H7 (cell line): ENCODE data around the gene KCNJ6. TPM values are rescaled to one million over a fixed set of nuclear protein-coding genes. Genes with fewer than 3 reads are reported as not detected.
"Not testable (repeated sequence)": the region's sequence is repeated elsewhere in the genome, so short reads cannot be mapped to it uniquely, and the experiment has no call there.

Experiments
- DNase-seq: peaks from one replicate; pipeline ENCODE4 v3.0.0; 2012
- H3K27me3 ChIP-seq: 2 replicates; pipeline ENCODE4 v1.6.0; 2011; ENCODE audit warnings: mild to moderate bottlenecking, low read length; ENCODE audit not compliant: control insufficient read depth, insufficient read depth
- H3K36me3 ChIP-seq: replicated peaks from 2 replicates; pipeline ENCODE4 v1.5.1; 2011; ENCODE audit warnings: low read length; ENCODE audit not compliant: control insufficient read depth, insufficient read depth
- H3K4me3 ChIP-seq: 2 replicates; pipeline ENCODE4 v1.5.1; 2011; ENCODE audit warnings: low read depth, mild to moderate bottlenecking, control low read depth, low read length, moderate library complexity; ENCODE audit not compliant: insufficient read depth
- total RNA-seq: library from RNA; depleted of rRNA; stranded (reverse); fragments of >200 nt; shearing (Covaris generic); gene quantifications from 2 replicates; pipeline ENCODE4 v1.2.3, GENCODE V29; 2014

Gene KCNJ6
- total RNA-seq, 1 experiment from 2014 or later, result not detected

DNA sequence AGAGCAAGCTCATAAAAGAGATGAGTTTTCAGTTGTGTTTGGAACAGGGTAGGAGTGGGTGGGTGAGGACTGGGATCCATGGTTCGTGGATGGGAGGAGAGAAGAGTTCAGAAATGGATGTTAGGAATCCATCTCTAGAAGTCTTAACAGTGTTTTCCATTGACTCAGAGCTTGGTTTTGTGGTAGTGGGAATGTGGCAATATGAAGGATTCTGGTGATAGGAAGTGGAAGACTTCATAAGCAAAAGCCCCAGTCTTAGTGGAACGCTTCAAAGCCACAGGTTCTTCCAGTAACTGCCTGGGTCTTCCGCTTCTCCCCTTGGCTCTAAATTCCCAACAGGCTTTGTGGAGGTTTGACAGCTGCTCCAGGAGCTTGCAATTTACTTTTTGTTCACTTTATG lies 167.9 kb downstream of the KCNJ6 start:
- no peak for DNase-seq

DNA sequence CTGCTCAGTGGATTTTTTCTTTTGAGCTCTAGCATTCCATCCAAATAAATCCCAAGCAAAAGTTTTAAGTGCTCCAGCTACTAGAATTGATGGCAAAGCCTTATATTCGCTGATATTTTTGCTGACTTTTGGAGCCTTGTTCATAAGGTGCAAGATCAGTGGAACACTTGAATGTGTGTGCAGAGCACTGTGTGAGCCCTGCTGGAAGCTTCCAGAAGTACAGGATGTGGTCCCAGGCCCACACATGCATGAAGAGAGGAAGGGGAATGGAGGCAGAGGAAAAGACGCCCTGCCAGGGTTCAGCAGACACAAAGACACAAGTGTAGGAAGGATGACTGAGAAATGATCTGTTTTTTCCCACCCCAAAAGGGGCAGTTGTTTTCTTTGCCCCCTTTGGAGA lies 169.4 kb downstream of the KCNJ6 start:
- Histone ChIP-seq H3K36me3 (no peaks in the 10 kb centered on the region), H3K27me3 (no peaks in the 10 kb centered on the region), H3K4me3 (no peak overlapping the region)
- no peak for DNase-seq

More for the DNA sequence above, 167.9 kb downstream of the KCNJ6 start:
- Histone ChIP-seq H3K27me3 (no peaks in the 10 kb centered on the region; the same call in 1 of the 2 replicates), H3K36me3 (no peaks in the 10 kb centered on the region), H3K4me3 (no peak overlapping the region)

DNA sequence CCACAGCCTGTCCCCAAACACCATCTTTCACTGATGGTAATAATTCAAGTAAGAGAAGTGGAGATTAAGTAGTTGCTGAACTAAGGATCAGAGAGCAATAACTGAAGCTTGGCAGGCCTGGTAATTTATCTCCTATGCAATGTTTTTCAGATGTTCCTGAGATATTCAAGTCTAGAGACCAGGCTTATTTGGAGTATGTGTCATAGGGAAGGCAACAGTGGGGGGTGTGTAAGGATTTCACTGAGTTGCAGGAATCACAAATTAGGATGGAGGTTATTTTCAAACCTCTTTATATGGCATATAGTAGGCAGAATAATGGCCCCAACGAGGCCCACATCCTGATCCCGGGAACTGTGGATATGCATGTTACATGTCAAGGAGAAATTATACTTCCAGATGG lies 171.7 kb downstream of the KCNJ6 start:
- Histone ChIP-seq H3K36me3 (no peaks in the 10 kb centered on the region), H3K27me3 (no peaks in the 10 kb centered on the region), H3K4me3 (no peak overlapping the region)
- no peak for DNase-seq

DNA sequence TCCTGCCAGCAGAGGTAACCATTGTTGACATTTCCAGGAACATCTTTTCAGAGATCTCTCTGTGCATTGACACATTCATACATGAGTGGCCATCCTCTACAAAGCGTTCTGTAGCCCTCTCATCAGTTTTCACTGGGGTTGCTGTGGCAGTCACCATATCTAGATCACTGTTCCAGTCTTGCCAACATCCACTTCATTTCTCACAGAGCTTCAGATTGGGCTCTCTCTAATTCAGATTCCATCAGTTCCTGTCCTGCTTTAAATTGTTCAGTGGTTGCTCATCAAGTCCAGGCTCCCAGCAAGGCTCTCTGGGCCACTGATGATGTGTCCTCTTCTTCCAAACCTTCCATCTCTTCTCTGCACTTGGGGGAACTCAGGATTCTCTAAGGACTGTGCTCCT lies 173.7 kb downstream of the KCNJ6 start:
- no peaks in the 10 kb centered on the region for H3K27me3 ChIP-seq
- DNase-seq, result no peak
- H3K4me3 ChIP-seq, result no peak overlapping the region
- H3K36me3 ChIP-seq, result no peaks in the 10 kb centered on the region

DNA sequence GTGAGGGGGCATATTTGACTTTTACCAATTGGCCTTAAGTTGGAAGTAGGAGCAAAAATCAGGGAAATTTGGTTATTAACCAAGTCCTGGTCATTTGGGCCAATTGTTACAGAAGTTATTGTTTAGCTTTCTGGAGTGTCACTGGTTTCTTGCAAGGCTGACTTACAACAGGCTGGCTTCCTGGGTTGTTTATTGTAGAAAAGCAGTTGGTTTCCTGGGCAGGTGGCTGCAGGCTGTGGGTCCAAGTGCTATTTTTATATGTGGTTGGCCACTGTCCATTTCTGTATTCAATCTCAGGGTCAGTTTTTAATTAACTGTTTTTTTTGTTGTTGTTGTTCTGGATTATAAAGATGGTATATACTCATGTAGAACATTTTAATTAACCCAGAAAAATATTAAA lies 174.1 kb downstream of the KCNJ6 start:
- DNase-seq, result no peak
- no peaks in the 10 kb centered on the region for H3K27me3 ChIP-seq
- no peak overlapping the region for H3K4me3 ChIP-seq
- H3K36me3 ChIP-seq, result no peaks in the 10 kb centered on the region

DNA sequence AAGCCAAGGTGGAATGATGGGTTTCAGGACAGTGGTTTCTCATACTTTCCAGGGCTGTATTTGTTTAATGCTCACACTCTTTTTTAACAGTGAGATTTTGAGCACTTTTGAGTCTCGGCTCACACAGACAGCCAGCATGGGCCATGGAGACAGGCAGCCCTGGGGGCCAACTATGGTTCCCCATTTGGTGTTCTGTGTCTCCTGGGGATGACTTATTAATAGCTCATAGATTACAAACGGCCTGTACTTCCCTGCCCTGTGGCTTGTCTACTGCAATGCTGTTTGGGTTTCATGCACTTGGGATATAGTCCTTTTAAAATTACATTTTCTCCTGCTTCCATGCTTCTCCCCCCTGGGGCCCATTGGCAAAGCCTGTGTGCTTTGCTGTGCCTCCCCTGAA lies 178.3 kb downstream of the KCNJ6 start:
- no peaks in the 10 kb centered on the region for H3K27me3 ChIP-seq

DNA sequence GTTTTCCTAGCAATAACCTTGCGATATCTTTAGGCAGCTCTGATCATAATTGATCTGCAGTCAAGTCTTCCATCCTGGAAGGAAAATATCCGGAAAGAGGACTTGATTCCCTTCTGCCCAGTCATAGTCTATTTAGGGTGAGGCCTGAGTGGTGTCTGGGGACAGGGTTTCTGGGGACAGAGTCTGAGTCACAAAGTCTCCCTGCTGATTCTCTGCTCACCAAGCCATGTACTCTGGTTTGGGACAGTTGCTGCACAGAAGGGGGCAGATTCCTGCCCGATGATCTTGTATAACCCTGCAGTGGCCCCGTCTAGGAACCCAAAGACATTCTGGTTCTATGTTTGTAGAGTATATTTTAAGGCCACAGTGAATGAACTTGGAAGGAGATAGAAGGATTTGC lies 178.8 kb downstream of the KCNJ6 start:
- Histone ChIP-seq H3K36me3 (no peaks in the 10 kb centered on the region), H3K27me3 (no peaks in the 10 kb centered on the region), H3K4me3 (no peak overlapping the region)
- no peak for DNase-seq

More for the DNA sequence above, 178.3 kb downstream of the KCNJ6 start:
- no peak for DNase-seq
- Histone ChIP-seq H3K36me3 (no peaks in the 10 kb centered on the region), H3K4me3 (no peak overlapping the region)

DNA sequence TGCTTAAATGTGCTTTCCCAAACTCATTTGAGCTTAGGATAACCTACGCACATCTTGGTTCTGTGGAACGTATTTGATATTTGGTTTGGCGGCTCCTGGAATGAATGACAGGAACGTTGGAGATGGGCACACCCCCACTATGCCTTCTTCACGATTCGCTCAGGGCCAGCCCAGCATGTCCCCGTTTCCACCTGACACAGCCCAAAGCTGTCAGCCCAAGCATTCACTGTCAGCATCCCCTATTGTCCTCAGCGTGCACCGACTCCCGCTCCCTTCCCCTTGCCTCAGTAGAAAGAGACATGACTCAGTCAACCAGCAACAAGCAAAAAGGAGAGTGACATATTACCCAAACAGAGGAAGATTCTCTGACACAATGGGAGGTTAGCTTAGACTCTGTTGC lies 181.4 kb downstream of the KCNJ6 start:
- no peak for DNase-seq
- Histone ChIP-seq H3K4me3 (no peak overlapping the region), H3K27me3 (no peaks in the 10 kb centered on the region), H3K36me3 (no peaks in the 10 kb centered on the region)

DNA sequence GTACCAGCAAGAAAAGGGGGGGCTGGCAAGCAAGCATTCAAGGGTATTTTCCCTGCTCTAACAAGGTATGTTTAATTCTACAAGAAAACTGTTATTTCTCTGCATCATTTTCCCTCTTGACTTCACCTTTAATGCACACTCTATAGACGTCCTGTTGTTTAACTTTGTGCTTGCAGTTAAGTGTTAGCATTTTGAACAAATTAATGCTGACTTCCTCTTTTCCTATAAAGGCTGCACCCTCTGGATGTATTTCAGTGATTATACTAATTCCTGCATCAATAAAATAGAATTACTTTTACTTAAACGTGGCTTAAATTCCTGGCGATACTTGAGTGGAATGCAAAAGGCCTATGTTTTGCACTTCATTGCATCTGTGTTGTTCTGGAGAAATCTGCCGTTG lies 183.3 kb downstream of the KCNJ6 start:
- no peak for DNase-seq
- no peaks in the 10 kb centered on the region for H3K27me3 ChIP-seq
- H3K4me3 ChIP-seq, result no peak overlapping the region
- no peaks in the 10 kb centered on the region for H3K36me3 ChIP-seq

DNA sequence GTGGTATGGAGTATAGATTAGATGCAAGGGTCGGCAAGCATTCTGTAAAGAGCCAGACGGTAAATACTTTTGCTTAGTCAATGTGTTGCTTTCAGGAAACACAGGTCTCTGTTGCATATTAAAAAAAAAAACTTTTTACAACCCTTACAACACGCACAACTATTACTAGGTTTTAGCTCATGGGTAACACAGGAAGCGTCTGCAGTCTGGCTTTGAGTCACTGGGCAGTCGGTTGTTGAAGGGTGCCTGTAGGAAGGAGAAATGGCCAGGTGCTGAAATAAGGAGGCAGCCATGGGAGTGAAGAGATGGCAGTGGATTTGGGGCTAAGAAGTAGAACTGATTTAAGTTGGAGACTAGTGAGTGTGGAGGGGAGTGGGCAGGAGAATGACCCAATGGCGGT lies 192.1 kb downstream of the KCNJ6 start:
- H3K27me3 ChIP-seq, result no peaks in the 10 kb centered on the region
- H3K36me3 ChIP-seq, result no peaks in the 10 kb centered on the region
- no peak for DNase-seq
- no peak overlapping the region for H3K4me3 ChIP-seq

DNA sequence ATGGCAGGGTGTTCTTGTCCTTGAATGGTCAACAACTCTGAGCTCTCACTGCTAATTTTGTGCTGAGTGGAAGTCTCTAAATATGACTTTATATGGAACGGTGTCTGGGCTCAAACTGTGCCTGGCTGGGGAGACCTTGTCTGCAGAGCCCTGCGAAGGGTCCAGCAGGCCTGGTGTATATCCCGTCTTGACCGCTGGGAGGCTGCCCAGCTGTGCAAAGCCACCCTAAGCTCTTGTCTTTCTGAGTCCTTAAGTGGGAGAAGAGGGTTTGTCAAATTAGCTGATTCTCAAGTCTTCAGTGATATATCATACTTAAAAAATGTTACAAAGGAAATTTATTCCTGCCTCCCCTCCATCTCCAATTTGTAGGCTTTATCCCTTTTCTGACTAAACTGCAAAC lies 198.7 kb downstream of the KCNJ6 start:
- Histone ChIP-seq H3K36me3 (no peaks in the 10 kb centered on the region), H3K27me3 (no peaks in the 10 kb centered on the region)
- no peak for DNase-seq

DNA sequence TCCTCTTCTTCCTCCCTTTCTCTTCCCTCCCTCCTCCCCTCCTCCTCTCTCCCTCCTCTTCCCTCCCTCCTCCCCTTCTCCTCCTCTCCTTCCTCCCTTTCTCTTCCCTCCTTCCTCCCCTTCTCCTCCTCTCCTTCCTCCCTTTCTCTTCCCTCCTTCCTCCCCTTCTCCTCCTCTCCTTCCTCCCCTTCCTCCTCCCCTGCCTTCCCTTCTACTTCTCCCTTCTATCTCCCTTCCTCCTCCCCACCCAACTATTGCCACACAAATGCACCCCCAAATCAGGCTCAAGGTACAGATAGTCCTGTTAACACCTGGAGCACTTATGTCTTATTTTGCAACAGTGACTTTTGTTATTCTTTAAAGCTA lies 203.7 kb downstream of the KCNJ6 start:
- H3K4me3 ChIP-seq, DNase-seq, H3K27me3 ChIP-seq, H3K36me3 ChIP-seq: not testable (repeated sequence)

More for the DNA sequence above, 198.7 kb downstream of the KCNJ6 start:
- H3K4me3 ChIP-seq, result no peak overlapping the region

DNA sequence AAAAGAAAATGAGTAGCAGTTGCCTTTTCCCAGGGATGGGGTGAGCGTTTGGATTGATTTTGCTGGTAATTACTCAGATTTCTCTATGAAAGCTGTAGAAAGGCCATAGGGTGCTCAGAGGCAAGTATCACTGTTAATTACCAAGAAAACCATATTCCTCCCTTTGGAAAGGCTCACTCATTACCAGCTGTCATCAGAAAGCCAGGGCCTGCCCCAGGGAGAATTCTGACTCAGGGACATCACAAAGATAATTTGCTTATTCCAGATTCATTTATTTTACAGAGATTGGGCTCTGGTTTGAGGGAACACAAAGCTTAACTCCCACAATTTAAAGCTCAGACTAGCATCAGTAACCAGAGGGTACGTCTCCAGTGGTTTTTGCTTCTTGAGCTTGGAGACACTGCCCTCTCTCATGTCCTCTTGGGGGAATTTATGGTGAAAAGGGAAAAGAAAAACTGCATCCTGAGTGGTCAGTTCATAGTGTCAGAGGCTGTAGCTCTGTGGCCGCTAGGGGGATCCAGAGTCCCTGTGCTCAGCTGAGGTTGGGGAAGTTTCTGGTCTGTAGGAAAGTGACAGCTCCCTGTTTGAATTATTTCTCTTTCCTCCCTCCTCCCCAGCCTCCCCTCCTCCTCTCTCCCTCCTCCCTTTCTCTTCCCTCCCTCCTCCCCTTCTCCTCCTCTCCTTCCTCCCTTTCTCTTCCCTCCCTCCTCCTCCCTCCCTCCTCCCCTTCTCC lies 204.3 kb downstream of the KCNJ6 start:
- peak; percentile 83 for DNase-seq
- no peaks in the 10 kb centered on the region for H3K27me3 ChIP-seq
- H3K36me3 ChIP-seq, result no peaks in the 10 kb centered on the region
- no peak overlapping the region for H3K4me3 ChIP-seq

DNA sequence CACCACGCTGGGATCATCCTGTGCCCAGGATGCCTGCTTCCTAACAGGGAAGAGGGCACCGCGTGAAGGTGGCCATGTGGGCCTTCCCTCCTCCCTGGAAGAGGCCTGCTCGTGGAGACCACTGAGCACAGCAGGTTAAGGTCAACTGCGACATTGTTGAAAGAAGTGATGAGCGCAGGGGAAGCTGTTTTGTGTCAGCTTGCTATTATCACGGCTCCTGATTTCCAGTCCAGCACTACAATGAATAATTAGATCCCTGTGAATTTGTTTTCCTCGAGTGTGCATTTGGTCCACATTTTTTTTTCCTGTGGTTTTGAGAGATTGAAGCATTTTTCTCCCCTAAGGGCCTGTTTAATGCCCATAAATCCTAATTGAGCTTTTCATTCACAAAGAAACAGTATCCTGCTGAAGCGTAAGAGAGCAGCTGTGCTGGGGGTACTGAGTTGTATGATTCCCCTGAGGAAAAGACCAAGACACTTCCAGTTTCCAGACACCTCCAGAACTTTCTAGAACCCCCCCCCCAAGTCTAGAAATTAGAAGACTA lies 204.9 kb downstream of the KCNJ6 start:
- Histone ChIP-seq H3K27me3 (no peaks in the 10 kb centered on the region), H3K36me3 (no peaks in the 10 kb centered on the region), H3K4me3 (no peak overlapping the region)
- no peak for DNase-seq

DNA sequence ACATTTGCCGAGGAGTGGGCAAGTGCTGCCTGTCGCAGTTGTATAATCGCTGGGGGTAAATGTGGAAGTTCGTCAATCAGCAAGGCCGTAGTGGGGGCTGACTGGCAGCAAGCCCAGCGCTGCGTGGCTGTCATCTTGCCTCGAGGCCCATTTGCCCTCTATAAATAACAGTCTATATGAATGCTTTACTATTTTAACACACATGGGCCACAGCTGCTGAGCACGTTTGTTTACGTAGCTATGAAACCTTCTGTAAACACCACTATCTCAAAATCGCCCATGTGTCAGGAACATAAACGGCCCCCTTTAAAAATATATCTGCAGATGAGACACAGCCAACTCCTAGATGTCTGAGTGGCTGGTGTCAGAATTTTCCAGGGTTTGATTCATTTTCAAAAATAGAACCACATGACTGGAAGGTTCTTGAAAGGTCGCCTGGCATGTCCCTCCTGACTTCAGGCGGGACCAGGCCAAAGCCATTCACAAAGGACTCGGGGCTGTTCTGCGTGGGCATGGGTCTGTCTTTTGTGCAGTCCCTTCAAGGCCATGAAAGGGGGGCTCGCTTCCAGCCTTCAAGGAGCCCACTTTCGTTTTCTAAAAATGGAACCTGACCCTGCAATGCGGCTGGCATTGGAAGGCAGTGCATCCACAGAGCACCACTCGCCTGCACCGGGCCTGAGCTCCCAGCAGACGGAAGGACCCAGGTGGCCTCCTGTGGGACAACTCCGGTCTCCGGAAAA lies 205.5 kb downstream of the KCNJ6 start:
- no peak overlapping the region for H3K4me3 ChIP-seq
- H3K36me3 ChIP-seq, result no peaks in the 10 kb centered on the region
- DNase-seq, result no peak
- no peaks in the 10 kb centered on the region for H3K27me3 ChIP-seq
